Transverse colon (tissue), 4 donors: ENCODE measurements around the gene PLGRKT.
"Not testable (repeated sequence)": the region's sequence is repeated elsewhere in the genome, so short reads cannot be mapped to it uniquely, and the experiment has no call there.

ENCODE experiments used
- CTCF ChIP-seq, 5 experiments: fragments of 200-600 bp in 3 of 5; fragments of 450-650 bp in 2 of 5; sonication (generic) in 3 of 5; IDR thresholded peaks; 1 replicate in 2 of 5; 2 replicates in 3 of 5; pipeline ENCODE4 v1.5.1; 2016 to 2017; ENCODE audit warnings: antibody characterized with exemption in 5 of 5, inconsistent platforms in 3 of 5, mild to moderate bottlenecking in 2 of 5, moderate library complexity in 1 of 5
- POLR2A ChIP-seq: fragments of 450-650 bp; IDR thresholded peaks from one replicate; pipeline ENCODE4 v1.6.1; 2016; ENCODE audit warnings: antibody characterized with exemption, mild to moderate bottlenecking, moderate library complexity
- POLR2AphosphoS5 ChIP-seq, 3 donors: sonication (generic); formaldehyde crosslinking; IDR thresholded peaks; one replicate each; pipeline ENCODE4 v1.6.1; 2016; ENCODE audit warnings: antibody characterized with exemption in 3 of 3

GRCh38 chr9:5321601-5322000, 116.1 kb downstream of the PLGRKT start:
- not testable (repeated sequence) for TF ChIP-seq CTCF (IDR thresholded peaks at IDR 0.05); POLR2A; POLR2AphosphoS5 (IDR thresholded peaks at IDR 0.05)
